Right kidney (tissue), 9 donors: ENCODE results near the gene LNX1.
A peak's percentile ranks its signal among the peaks of the same experiment; 100 is the strongest.

ENCODE experiments used
- DNase-seq: peaks from one replicate; pipeline ENCODE4 v3.0.0-alpha.2; 2016
- long read RNA-seq, 8 donors: transcript quantifications; one replicate each; lab custom pipeline, GENCODE V29; 2026

Gene LNX1
- long read RNA-seq, donor 1, partial matches to known transcripts = 60 of 61 reads
- long read RNA-seq, donor 1, other reads (novel, unspliced or antisense) = 0 of 61 reads
- long read RNA-seq, donor 2, partial matches to known transcripts = 40 of 42 reads
- long read RNA-seq, donor 2, other reads (novel, unspliced or antisense) = 0 of 42 reads
- long read RNA-seq, donor 3, partial matches to known transcripts = 25 of 28 reads
- long read RNA-seq, donor 3, other reads (novel, unspliced or antisense) = 0 of 28 reads
- long read RNA-seq, donor 4, partial matches to known transcripts = 0 of 1 reads
- long read RNA-seq, donor 4, other reads (novel, unspliced or antisense) = 0 of 1 reads
- long read RNA-seq, donor 5, partial matches to known transcripts = 0 of 2 reads
- long read RNA-seq, donor 5, other reads (novel, unspliced or antisense) = 0 of 2 reads
- long read RNA-seq, donor 6, partial matches to known transcripts = 19 of 21 reads
- long read RNA-seq, donor 6, other reads (novel, unspliced or antisense) = 0 of 21 reads
- long read RNA-seq, donor 7, partial matches to known transcripts = 135 of 139 reads
- long read RNA-seq, donor 7, other reads (novel, unspliced or antisense) = 0 of 139 reads
- long read RNA-seq, donor 8, partial matches to known transcripts = 0 of 3 reads
- long read RNA-seq, donor 8, other reads (novel, unspliced or antisense) = 0 of 3 reads

DNA sequence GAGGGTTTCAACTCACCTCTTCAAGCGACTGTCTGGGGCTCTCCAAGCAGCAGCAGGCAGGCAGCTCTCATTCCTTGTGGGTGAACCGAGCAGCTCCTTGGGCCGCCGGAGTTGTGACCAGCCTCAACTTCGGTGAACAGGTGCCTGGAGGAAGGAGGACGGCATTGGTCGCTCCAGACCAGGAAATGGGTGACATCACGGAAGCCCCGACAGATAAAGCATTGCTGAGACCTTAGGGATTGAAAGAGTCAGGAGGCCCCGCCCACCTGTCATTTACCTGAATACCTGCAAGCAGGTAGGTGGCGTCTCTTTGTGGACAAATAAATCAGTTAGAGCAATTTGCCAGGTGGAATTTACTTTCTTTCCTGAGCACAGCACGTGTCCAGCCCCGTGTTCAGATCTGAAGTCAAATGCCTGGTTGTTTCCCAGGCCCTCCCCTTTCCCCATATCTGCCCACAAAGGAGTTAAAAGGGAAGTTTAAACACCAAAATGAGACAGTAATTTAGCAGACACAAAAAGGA lies at the start of gene LNX1:
Gene LNX1 (minus strand): TSS at position 115 of the 521 bp plus-strand sequence. CDS start 17,484 bp downstream, outside the sequence.
- DNase-seq = peak; percentile 53

DNA sequence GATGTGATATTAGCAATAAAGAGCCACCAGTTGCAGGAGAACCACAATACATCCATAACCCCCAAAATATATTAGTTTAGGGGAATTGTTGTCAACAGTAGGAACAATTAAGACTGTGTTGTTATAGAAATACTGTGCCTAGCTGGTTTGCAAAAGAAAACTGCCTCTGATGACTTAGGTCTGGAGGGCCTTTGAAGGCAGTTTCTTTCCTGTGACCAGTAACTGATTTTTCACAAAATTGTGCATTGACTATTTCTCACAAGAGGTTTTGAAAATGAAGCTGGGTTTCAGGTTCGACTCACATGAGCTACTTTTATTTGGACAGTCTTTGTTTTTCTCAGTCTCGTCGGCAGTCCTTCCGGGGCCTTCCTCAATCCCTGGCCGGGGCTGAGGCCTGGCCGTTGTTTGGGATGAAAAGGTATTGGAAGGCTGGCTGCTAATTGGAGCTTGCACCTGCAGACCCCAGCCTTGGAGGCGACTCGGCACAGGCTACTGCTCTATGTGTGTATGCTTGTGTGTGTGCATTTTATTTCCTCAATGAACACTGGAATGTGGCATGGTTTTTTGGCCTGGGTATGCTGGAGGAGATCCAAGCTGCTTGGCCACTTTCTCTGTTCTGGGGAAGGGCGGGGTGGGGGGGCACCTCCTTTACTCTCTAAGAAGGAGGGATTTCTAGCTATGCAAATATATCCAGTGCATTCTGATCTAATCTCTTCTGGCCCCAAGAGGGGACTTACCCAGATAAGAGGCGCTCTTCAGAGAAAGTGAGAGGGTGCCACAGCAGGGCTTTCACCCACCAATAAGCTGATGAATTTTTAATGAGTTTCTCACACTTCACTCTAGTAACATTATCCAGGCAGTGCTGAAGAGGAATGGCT lies 49.5 kb upstream of the LNX1 start:
- DNase-seq = no peak

DNA sequence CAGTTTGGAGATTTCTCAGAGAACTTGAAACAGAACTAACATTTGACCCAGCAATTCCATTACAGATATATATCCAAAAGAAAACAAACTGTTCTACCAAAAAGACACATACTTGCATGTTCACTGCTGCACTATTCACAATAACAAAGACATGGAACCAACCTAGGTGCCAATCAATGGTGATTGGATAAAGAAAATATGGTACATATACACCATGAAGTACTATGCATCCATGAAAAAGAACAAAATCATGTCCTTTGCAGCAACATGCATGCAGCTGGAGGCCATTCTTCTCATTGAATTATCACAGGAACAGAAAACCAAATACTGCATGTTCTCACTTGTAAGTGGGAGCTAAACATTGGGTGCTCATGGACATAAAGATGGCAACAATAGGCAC lies 47.6 kb upstream of the LNX1 start:
- DNase-seq = no peak

DNA sequence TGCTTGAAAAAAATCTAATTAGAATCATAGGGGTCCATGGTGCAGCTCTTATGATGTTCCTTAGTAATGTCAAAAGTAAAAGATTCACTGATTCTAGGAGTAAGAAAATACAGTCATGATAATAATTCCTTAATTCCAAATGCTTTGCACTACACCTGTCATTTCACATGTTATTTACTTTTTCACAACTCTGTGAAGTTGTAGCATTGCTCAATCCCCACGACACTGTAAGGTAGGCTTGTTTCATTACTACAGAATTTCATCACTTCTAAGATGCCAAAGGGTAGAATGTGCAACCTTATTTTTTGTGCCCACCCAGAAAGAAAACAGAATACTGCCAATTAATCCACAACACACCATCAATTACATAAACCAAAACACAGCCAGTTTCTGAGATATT lies 46.1 kb upstream of the LNX1 start:
- DNase-seq = no peak

DNA sequence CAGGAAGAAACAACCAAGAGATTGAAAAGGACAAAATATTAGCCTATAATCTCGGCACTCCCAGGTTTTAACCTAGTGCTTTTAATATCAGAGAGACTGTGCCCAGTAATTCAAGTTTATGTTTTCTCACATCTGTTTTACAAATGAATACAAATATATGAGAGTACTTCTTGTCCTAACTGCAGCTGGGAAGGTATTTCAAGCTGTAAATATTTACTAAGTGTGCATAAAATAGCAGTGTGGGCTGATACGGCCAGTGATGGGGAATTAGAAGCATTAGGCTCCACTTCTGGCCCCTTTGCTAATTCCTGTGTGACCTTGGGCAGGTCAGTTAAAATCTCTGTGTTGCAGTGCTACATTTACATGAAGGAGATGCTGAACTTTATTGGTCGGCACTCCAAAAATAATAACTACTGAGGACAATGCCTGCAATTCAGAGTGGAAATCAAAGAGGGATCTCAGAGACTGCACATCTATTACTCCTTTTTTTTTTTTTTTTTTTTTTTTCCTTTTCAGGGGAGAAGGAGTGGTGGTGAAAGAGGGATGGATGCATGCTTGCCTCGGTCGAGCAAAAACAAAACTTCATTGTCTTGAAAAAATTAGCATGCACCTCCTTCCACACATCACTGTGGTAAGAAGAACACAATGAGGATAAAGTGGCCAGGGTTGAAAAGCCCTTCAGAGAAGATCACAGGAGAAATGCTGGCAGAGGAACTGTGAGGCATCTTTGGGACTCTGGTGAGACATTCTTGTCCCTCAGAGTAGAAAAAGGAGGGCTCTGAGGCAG lies 44.6 kb upstream of the LNX1 start:
- no peak for DNase-seq

GRCh38 chr4:53633608-53634007 lies 42.3 kb upstream of the LNX1 start:
- no peak for DNase-seq

DNA sequence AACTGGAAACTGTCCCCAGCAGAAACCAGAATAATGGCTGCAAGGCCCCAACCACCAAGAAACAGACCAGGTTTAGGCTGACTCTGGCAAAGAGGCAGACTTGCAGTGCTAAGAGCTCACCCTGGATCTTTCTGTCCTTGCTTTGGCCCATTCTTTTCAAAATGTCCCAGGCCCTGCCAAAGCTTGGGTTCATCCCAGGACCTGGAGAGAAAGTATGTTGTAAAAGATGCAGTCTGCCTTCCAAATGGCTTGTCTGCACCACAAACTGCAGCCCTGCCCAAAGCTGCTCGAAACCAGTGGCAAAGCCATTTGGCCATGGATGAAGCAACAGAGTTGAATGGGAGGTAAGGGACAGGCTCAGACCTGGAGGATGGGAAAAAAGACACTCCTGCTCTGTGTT lies 38.0 kb upstream of the LNX1 start:
- no peak for DNase-seq

DNA sequence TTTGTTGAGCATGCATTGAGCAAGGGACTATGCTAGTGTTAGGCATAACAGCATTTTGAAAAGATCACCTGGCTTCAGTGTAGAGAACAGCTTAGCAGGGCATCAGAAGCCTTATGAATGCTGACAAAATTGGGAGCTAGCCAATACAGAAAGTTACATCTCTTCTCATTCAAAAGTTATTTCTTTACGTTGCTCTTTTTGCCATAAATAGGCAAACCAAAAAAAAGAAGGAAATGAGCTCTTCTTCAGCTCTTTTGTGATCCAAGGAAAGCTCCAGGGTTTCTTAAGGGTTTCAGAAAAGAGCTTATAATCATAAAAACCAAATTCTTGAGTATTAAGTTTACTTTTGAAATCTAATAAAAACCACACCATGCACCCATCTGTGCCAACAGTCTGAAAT lies 35.2 kb upstream of the LNX1 start:
- DNase-seq = no peak

DNA sequence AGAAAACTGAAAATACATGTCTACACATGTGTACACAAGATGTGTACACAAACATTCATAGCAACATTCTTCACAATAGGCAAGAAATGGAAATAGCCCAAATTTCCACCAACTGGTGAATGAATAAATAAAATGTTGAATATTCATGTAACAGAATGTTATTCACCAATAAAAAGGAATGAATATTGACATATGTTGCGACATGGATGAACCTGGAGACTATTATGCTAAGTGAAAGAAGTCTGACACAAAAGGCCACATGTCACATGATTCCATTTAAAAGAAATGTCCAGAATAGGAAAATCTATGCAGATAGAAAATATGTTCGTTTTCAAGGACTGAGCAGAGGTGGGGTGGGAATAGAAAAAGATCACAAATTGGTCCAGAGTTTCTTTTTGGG lies 34.6 kb upstream of the LNX1 start:
- no peak for DNase-seq

DNA sequence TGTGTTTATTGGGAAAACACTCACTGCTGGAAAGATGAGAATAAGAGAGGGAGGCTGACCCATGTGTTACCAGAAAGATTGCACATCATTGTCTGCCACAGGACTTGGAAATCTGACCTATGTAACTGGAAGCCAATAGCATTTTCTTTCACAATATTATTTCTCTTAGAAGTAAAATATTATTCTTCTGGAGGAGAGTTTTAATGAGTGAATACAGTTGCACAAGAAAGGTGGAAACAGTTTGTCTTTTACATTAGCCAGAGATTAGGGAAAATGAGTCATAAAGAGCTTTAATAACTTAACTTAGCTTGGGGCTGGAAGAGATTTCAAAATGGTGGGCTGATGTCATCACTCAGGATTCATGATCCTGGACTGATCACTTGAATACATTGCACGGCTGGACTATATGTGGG lies 31.5 kb upstream of the LNX1 start:
- no peak for DNase-seq

DNA sequence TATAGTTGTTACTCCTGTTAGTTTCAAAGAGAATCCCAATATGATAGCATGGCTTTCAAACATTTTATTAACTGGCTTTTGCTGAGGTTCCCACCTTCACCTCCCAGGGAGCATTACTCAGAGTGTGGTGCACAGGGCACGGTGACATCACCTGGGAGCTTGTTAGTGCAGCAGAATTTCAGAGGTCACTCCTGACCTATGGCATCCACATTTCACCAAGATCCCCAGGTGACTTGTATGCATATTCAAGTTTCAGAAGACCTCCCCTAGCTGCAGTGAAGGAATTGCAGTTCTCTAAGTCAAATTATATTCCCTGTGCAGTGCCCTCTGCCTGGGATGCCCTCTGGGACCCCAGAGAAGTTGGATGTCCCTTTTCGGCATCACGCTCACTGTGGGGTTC lies 29.7 kb upstream of the LNX1 start:
- no peak for DNase-seq

DNA sequence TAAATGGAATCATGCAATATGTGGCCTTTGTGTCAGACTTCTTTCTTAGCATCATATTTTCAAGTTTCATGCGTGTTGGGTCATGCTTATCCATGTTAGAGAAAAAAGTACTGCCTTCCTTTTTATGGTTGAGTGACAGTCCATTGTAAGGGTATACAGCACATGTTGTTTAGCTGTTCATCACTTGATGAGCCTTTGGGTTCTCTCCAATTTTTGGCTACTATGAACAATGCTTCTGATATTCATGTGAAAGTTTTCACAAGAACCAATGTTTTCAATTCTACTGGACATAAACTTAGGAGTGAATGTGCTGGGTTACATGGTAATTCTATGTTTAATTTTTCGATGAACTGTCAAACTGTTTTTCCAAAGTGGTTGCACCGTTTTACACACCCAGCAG lies 28.1 kb upstream of the LNX1 start:
- DNase-seq = no peak

- DNase-seq = no peak
Observed at GRCh38 chr4:53618321-53618720, 27.0 kb upstream of the LNX1 start.

- no peak for DNase-seq
Observed at GRCh38 chr4:53617101-53617680, 25.9 kb upstream of the LNX1 start.

DNA sequence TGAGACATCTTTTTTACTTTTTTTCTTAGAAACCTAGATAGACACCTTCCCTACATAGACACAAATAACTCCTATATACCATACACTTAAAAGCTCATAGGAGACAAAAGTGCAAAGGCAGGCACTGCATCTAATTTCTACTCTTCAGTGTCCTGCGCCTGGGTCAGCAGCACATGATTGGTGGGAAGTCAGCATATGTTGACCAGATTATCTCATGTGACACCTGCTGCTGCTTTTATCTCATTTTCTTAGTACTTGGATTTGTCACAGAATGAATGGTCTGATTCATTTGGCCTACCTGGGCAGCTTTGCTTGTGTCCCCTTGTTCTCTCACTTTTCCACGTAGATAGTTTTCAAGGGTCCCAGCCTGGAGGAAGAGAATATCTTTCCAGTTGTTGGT lies 24.9 kb upstream of the LNX1 start:
- DNase-seq = no peak

DNA sequence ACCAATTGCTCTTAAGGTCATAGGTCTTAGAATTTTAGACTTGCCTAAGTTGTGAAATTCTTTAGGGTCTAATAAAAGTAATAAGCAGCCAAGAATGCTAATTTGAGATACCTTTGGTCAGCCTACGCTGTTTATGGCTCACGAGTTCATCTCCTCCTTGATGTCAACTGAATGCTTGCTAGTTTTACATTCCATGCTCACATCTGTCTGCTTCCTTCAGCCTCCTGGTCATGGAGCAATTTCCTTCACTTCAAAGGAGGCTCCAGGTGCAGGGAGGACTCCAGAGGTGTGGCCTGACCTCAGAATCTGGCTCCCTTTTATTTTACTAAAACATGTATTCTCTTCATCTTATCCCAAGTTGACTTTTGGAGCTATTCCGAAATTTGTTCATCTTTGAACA lies 23.3 kb upstream of the LNX1 start:
- DNase-seq = no peak

GRCh38 chr4:53613428-53613827 lies 22.1 kb upstream of the LNX1 start:
- no peak for DNase-seq

- no peak for DNase-seq
Observed at GRCh38 chr4:53608649-53609048, 17.4 kb upstream of the LNX1 start.

DNA sequence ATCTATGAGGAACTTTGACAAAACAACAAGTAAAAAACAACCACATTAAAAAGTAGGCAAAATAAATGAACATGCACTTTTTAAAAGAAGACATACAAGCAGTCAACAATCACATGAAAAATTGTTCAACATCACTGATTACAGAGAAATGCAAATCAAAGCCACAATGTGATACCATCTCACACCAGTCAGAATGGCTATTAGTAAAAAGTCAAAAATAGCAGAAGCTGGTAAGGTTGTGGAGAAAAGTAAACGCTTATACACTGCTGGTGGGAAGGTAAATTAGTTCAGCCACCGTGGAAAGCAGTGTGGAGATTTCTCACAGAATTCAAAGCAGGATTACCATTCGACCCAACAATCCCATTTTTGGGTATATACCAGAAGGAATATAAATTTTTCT lies 17.0 kb upstream of the LNX1 start:
- DNase-seq = no peak

GRCh38 chr4:53605783-53606182 lies 14.5 kb upstream of the LNX1 start:
- DNase-seq = no peak

DNA sequence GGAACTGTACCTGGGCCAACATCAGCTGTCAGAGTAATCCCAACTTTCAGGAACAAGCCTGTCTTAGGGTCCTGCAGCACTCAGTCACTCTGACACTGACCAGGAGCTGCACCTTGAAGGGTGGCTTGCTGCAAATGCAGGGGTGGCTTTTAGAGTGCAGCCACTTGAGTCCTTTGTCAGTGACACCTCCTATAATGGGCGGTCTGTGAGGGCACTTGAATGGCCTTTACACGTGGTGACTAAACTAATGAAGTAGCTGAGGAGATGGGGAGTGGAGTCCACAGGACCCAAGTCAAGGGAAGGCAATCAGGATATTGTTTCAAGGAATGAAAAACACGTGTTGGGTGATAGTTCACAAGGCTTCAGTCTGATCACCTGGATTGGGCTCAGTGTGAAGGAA lies 11.1 kb upstream of the LNX1 start:
- DNase-seq = no peak
